Posterior cingulate gyrus (tissue), 11 donors: ENCODE results near the gene PPP2R5D.

Experiments
- DNase-seq, 10 donors: peaks; one replicate each; pipeline versions ENCODE4 v3.0.0 to v3.0.0-alpha.2; 2020 to 2021; ENCODE audit warnings: mixed read lengths in 3 of 10
- intact Hi-C: fragments of 100-400 bp; cut with DNase I; formaldehyde crosslinking; loops from one replicate; pipeline ENCODE4 v1.15.1; 2023

PPP2R5D gene

DNA sequence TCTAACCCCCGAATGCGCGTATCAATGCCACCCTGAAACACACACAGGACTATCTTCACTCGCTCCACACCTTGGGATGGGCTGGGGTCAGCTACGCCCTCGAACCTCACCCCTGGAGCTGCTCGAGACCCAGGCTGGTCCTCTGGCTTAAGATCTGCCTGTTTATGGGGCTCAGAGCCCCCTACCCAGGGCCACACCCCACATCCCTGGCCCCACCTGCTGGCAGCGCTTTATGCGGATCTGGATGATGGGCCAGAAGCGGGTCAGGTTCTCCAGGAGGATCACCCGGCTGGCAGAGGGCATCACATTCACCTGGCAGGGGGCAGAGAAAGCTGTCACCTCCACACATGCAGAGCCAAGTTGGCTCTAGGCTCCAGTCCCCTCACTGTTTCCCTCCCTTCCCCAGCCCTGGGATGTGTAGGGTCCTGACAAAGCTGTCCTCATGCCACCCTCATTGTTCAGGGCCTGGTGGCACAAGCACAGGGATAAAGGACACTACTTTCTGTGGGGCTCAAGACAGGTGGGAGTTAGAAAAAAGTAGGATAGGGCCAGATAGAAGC lies 61.1 kb downstream of the PPP2R5D start:
- peak in 1 of 10 donors; percentile 74 for DNase-seq

DNA sequence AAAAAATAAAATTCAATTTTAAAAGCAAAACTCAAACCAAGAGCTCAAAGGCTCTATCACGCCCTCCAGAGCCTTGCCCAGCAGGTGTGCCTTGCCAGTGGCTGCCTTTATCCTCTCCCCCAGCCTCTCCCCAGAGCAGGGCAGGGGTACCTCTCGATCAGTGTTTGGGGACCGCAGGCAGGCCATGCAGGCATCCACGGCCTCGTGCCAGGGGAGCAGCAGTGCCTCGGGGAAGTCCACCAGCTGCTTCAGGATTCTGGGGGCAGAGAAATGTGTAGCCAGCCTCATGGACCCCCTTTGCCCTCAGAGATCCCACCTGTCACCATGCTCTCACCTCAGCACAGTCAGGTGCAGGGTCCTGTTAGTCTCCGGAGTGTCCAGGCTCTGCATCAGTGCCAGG lies 63.6 kb downstream of the PPP2R5D start:
- peak in 1 of 10 donors; percentile 46 for DNase-seq
- intact Hi-C loops: no loop called here

More for the DNA sequence above, 61.1 kb downstream of the PPP2R5D start:
- intact Hi-C loops: no loop called here

DNA sequence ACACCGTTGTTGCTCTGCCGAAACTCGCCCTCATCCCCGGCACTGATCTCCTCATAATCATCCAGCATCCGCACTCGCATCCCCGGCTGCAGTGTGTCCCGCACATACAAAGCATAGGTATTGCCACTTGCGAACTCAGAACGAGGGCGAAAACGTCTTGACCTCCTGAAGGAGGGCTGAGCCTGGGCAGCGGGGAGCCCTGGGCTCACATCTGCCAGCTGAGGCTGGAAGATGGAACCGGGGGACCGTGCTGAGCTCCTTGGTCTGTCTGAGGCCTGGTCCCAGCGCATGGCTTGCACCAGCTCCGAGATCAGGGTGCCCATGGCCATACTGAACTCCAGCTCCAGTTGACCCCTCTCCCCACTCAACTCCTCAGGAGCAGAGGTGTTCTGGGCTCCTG lies 66.6 kb downstream of the PPP2R5D start:
- intact Hi-C loops: loop anchor here (10.0 kb wide), 2 partner anchors 66 to 486 kb away; partner anchors contain the start of genes PPP2R5D and UBR2

DNA sequence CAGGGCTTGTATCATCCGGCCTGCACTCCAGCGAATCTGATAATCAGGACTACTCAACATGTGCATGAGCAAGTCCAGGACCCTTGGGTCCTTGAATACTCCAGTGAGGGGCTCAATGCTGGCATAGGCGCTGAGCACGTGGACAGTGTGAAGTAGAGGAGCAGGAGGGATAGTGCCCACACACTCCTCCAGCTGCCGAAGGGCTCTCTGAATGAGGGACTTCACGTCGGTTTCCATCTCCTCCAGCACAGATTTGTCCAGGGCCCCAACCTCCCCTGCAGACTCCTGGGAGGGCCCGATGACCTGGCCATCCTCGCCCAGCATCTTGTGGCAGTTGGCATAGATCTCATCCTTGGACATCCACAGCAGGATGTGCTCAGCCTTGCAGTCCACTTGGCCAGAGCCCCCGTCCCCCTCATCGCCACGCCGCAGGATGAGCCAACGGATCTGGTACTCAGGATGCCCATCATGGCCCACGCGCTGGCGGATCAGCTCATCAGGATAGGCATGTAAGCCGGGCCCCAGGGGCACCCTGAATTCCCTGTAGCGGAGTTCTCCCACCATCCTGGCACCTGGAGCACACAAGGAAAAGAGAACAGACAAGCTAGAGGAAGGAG lies 68.0 kb downstream of the PPP2R5D start:
- peak in 1 of 10 donors; percentile 75 for DNase-seq

More for the DNA sequence above, 66.6 kb downstream of the PPP2R5D start:
- DNase-seq: peak in 1 of 10 donors; percentile 71

DNA sequence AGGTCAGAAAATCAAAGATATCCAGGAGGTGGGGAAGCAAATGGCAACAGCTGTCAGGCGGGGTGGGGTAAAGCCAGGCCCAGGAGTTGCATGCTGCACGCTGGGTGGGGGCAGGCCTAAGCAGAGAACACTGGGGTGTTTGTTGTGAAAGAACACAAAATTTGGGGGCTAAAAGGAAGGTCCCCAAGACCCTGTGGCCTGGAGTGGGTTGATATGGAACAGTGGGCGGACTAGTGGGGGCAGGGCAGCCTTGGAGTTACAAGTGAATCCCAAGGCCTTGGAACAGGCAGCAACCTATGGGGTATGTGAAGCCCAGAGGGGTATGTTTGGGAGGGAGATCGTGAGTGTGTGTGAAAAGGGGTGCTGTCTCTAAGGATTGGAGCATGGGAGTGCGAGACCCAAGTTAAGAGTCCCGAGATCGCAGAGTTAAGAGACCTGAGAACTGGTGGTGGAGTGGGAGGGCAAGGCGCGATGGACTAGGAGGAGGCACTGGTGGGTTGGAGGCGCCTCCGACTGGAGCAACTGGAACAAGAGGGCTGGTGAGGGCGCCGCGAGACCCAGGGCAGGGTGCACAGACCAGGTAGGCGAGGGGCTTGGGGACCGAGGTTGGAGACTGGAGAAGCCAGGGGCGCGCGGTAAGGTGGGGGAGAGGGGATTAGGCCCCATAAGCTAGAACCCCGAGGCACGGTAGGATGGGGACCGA lies 68.6 kb downstream of the PPP2R5D start:
- peak in 3 of 10 donors; percentile 76 to 87 (median 85) for DNase-seq
- intact Hi-C loops: loop anchor here (10.0 kb wide), 2 partner anchors 68 to 488 kb away; partner anchors contain the start of genes PPP2R5D and UBR2

More for the DNA sequence above, 68.0 kb downstream of the PPP2R5D start:
- intact Hi-C loops: loop anchor here (10.0 kb wide), 2 partner anchors 68 to 488 kb away; partner anchors contain the start of genes PPP2R5D and UBR2

DNA sequence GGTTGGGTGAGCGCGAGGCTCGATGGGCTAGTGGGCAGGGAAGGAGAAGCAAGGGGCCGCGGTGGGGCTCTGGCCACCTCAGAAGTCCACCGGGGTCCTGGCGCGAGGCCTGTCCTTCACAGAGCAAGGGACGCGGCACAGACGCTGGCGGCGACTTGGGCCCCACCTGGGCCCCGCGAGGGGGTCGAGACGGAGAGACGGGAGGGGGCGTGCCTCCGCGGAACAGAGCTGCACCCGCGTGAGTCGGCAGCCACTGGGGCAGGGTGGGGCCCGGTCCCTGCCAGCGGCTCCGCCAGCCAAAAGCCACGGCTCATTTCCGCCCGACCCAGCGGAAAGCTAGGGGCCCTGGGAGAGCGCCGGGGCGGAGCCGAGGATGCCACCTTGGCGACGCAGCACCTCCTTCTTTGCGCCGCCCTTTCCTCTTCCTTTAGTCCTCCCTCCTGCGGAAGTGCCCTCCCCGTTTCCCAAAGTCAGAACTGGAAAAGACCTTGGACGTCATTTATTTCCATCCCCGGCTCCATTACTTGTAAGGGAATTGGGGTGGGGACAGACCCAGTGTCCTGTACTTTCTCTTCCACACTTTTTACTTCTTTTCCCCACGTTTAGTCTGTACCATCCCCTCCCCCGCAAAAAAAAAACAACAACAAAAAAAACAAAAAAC lies 69.3 kb downstream of the PPP2R5D start, which contains the start of gene CUL7:
TSS of gene CUL7 (minus strand) at position 307 of the 661 bp plus-strand sequence. CDS start 1,063 bp downstream, outside the sequence.
- peak; percentile 55 to 97 (median 82) for DNase-seq
- intact Hi-C loops: loop anchor here (10.0 kb wide), 2 partner anchors 69 to 489 kb away; partner anchors contain the start of genes PPP2R5D and UBR2

DNA sequence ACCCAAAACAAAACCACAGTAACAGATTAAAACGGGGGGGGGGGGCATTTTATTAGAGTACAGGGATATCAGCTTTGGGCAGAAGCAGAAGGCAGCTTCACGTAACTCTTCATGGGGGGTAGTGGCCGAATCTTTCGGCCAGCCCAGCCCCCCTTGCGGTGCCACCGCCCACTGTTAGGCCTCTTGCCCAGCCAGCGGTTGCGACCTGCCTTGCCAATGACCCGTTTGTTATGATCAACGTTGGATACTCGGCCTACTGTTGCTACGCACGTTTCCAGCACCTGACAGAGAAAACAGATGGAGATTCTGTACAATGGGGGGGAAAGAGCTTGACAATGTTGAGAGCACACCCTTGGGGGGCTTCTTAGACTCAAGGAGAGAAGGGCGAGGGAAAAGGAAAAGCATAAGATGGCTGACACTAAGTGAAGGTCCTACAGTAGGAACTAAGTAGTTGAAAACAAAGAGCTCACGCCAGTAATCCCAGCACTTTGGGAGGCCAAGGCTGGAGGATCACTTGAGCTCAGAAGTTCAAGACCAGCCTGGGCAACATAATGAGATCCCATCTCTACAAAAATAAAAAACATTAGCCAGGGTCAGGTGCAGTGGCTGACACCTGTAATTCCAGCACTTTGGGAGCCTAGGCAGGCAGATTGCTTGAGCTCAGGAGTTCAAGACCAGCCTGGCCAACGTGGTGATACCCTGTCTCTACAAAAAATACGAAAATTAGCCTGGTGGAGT lies 70.0 kb downstream of the PPP2R5D start:
- peak in 1 of 10 donors; percentile 52 for DNase-seq
- intact Hi-C loops: loop anchor here (10.0 kb wide), 2 partner anchors 70 to 490 kb away; partner anchors contain the start of genes PPP2R5D and UBR2

DNA sequence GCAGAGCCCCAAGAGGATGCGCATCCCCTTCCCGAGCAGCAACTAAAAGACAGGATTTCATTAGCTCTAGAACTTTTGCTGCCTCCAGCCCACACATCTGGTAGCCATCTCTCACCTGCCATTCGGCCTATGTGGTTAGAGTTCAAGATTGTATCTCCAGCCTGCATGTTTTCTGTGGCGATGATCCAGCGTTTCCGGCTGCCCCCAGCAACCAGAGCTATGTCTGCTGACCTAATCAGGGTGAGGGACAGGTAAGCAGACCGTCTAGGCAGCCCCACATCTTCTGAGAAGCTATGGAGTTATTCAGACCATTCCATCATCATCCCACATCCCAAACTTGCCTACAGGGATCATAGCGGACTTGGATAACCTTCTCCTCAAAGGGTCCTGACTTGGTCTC lies 71.6 kb downstream of the PPP2R5D start:
- intact Hi-C loops: loop anchor here (10.0 kb wide), 2 partner anchors 71 to 491 kb away; partner anchors contain the start of genes PPP2R5D and UBR2
- no peak for DNase-seq

DNA sequence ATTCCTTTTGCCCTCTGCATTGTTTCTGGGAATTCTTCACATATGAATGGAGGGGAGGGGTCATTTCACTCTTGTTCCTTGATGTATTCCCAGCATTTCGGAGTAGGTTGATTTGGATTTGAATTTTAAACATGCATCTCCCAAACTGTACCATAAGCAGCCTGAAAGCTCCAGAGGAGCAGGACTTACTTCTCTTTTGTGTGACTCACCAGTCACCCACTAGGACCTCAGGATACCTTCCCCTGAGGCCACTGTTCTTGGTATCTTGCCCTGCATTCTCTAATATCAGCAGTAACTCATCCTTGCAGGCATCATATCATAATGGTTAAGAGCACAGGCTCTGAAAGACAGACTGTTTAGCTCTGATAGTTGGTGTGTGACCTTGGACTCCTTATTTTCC lies 74.2 kb downstream of the PPP2R5D start:
- DNase-seq: no peak
- intact Hi-C loops: loop anchor here (10.0 kb wide), 2 partner anchors 74 to 494 kb away; partner anchors contain the start of genes PPP2R5D and UBR2

DNA sequence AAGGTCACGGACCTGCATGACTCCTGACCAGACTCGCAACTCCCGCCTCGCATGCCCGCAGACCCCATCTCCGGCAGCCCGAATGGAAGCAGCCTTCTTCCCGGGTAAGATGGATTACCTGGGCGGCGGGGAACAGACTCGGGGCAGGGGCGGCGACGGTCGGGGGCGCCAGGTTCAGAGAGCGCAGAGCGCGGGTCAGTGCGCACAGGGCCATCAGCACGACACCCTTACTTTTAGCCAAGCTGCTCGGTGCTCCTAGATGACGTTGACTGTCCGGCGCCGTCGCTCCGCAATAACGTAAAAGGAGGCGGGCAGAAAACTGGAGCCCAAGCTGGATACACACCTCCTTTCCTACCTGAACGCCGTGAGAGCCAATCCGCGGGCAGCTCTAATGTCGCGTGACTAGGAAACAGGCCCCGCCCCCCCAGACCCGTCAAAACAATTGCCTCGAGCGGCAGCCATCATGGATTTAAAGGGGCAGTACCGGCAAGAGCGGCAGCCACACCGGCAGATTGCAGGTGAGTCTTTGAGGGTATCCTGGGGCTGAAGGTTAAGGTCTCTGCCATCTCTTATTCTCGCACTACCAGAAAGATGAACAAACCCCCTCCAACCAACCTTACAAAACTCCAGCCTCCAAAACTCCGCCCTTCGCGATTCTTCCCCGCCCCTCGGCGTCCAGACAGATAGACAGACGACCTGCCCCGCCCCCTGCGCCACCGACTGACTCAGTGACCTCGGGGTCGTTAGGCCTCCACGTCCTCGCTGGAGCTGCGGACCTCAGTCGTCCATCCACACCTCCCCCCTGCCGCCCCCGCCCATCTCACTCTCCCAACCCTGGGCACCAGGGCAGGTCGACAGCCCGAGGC lies 75.0 kb downstream of the PPP2R5D start, which contains the start of the genes KLC4 and MRPL2:
TSS of gene KLC4 (plus strand) at position 464 of the 866 bp plus-strand sequence. CDS start 1,705 bp downstream, outside the sequence.
TSS of gene MRPL2 (minus strand) at position 267 of the 866 bp plus-strand sequence. CDS start at position 214, 53 bp downstream.
- DNase-seq: peak; percentile 98 to 100 (median 100)
- intact Hi-C loops: loop anchor here (10.0 kb wide), 2 partner anchors 75 to 495 kb away; partner anchors contain the start of genes PPP2R5D and UBR2

DNA sequence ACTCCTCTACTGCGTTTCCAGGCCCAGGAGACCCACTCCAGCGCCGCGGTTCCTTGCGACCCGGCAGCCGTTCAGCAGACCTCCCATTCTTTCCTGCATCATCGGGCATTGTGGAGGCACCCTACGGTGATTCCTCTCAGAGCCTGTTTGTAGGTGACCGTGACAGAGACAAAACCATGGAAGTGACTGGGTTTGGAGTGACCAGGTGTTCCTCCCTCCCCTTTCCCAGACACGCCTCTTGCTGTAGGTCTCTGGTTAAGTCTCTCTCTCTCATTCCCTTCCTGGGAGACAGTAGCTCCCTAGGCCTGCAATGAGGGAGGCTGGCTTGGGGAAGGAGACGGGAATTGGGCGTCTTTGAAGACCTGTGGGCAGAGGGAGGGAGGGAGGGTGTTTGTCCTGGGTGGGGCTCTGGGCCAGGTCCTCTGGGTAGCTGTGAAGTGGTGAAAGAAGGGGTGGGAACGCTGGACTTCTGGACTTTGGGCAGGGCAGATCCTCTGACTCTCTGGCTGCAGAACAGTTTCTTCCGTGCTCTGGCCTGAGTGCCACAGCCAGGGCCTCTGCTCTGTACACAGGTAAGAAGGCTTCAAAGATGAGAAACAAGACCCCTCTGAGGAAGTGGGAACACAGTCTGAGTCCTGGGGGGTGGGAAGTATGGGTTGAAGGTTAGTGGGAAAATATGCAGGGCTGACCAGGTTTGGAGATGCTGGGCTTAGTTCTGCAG lies 75.8 kb downstream of the PPP2R5D start:
- intact Hi-C loops: no loop called here
- DNase-seq: peak in 1 of 10 donors; percentile 66

DNA sequence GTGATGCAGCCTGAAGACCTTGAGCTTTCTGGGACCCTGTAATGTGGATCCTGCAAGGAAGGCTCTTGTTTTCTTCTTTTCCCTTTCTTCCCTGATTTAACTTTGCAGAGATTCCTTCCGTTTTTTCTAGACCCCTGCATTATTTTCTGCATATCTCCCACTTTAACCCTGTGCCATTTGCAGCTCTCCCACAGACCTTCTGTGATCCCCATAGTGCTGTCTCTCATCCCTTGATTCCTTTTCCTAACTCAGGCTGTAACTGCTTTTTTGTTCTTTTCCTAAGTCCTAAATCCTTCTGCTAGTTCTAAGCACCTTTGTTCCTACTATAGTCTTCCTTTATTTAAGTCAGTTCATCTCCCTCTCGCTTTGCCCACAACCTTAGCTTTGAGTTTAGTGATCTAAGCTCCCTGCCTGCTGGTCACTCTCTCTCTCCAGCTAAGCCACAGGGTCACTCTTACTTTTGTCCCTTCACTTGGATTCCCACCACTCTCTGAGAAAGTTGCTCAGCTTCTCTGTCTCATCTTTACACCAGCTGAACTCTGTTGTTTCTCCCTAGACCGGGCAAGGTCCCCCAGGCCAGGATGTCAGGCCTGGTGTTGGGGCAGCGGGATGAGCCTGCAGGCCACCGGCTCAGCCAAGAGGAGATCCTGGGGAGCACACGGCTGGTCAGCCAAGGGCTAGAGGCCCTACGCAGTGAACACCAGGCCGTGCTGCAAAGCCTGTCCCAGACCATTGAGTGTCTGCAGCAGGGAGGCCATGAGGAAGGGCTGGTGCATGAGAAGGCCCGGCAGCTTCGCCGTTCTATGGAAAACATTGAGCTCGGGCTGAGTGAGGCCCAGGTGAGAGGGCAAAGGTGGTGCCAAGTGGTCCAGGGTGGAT lies 76.6 kb downstream of the PPP2R5D start:
- intact Hi-C loops: no loop called here
- peak in 1 of 10 donors; percentile 48 for DNase-seq

DNA sequence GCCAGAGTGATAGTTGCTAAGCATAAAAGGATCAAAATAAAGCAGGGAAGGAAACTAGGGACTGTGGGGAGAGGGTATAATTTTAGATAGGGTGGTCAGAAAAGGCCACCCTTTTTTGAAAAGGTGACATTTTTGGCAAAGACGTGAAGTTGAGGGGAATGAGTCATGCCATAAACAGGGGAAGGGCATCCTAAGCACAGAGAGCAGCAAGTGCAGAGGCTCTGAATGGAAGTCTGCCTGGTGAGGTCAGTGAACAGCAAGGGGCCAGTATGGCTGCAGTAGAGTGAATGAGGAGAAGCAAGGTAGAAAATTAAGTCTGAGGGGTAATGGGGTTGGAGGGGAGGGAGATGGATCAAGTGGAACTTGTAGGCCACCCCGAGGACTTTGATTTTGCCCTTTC lies 77.5 kb downstream of the PPP2R5D start:
- DNase-seq: no peak
- intact Hi-C loops: no loop called here
